ENCODE data around the gene TOP3A. TPM values are rescaled to one million over a fixed set of nuclear protein-coding genes. Genes with fewer than 3 reads are reported as not detected.

Gene TOP3A
- total RNA-seq, 1 experiment from 2014 or later: 68.7 TPM

- Histone ChIP-seq H3K27ac (ENCODE audit: insufficient read length, low read depth, low read length) (no peak overlapping the region), H2AK5ac (ENCODE audit: insufficient read length, low read length) (no peak overlapping the region), H4K20me1 (ENCODE audit: control insufficient read depth, insufficient read depth, insufficient read length) (no peaks in the 10 kb centered on the region), H3K23ac (ENCODE audit: insufficient read length, low read depth, low read length) (no peak overlapping the region), H2BK20ac (ENCODE audit: low read depth, low read length, poor library complexity, severe bottlenecking) (no peak overlapping the region), H2BK5ac (ENCODE audit: insufficient read length, low read length) (no peak overlapping the region), H3K4me1 (ENCODE audit: insufficient read depth, low read length) (no peaks in the 10 kb centered on the region), H3K56ac (ENCODE audit: insufficient read length, low read depth, low read length) (no peak overlapping the region), H4K91ac (ENCODE audit: insufficient read length, low read depth, low read length) (no peak overlapping the region), H2BK15ac (ENCODE audit: low read depth, low read length) (no peak overlapping the region), H3K79me2 (ENCODE audit: insufficient read depth, low read length) (no peaks in the 10 kb centered on the region), H3K79me1 (ENCODE audit: insufficient read depth, low read depth, low read length, poor library complexity, severe bottlenecking) (no peaks in the 10 kb centered on the region), H3K9ac (ENCODE audit: extremely low read depth, insufficient read length, low read length) (no peak overlapping the region), H4K5ac (ENCODE audit: insufficient read length, low read depth, low read length) (no peak overlapping the region), H2BK12ac (ENCODE audit: insufficient read length, low read depth, low read length) (no peak overlapping the region), H2AFZ (ENCODE audit: low read length) (no peak overlapping the region), H3K4me2 (ENCODE audit: insufficient read depth, insufficient read length, low read length) (no peak overlapping the region), H3K27me3 (ENCODE audit: insufficient read depth, low read length) (no peaks in the 10 kb centered on the region), H3K9me3 (ENCODE audit: control insufficient read depth, low read depth, low read length) (no peaks in the 10 kb centered on the region), H3K14ac (ENCODE audit: insufficient read depth, low read length) (no peak overlapping the region), H3K23me2 (ENCODE audit: insufficient read length, low read depth, low read length, poor library complexity, severe bottlenecking) (peaks cover 12% of the 10 kb centered on the region), H3K18ac (ENCODE audit: insufficient read length, low read depth, low read length) (no peak overlapping the region), H4K8ac (replicated peaks; ENCODE audit: insufficient read length, low read depth, low read length) (no peak overlapping the region), H3T11ph (ENCODE audit: low read length) (no peak overlapping the region), H3K4ac (ENCODE audit: low read depth, low read length) (no peak overlapping the region), H2BK120ac (ENCODE audit: low read depth, low read length, poor library complexity, severe bottlenecking) (no peak overlapping the region)
- TF ChIP-seq, protein P1, sequence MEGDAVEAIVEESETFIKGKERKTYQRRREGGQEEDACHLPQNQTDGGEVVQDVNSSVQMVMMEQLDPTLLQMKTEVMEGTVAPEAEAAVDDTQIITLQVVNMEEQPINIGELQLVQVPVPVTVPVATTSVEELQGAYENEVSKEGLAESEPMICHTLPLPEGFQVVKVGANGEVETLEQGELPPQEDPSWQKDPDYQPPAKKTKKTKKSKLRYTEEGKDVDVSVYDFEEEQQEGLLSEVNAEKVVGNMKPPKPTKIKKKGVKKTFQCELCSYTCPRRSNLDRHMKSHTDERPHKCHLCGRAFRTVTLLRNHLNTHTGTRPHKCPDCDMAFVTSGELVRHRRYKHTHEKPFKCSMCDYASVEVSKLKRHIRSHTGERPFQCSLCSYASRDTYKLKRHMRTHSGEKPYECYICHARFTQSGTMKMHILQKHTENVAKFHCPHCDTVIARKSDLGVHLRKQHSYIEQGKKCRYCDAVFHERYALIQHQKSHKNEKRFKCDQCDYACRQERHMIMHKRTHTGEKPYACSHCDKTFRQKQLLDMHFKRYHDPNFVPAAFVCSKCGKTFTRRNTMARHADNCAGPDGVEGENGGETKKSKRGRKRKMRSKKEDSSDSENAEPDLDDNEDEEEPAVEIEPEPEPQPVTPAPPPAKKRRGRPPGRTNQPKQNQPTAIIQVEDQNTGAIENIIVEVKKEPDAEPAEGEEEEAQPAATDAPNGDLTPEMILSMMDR (conservative IDR thresholded peaks at IDR 0.05): no peak
- peaks cover 16 to 26% of the 10 kb centered on the region in 2 experiments for H3K4me1 Mint-ChIP-seq
- no CpG with 5 or more reads among the region's 2 CpGs for WGBS (ENCODE audit: extremely low coverage, insufficient read length, low lambda C conversion rate)
- H3K27ac Mint-ChIP-seq: no peak overlapping the region
- peak overlapping the region; percentile 78 to 85; a peak in 3 of 5 replicates for H3K4me3 Mint-ChIP-seq
- H3K36me3 Mint-ChIP-seq (ENCODE audit: insufficient read depth in 1 of 3, low read depth in 3 of 3): peaks cover 4 to 17% (median 12%) of the 10 kb centered on the region in 3 experiments
- no peaks in the 10 kb centered on the region for H3K9me3 Mint-ChIP-seq
- DNase-seq: no peak
- H3K27me3 Mint-ChIP-seq (ENCODE audit: low read depth): no peaks in the 10 kb centered on the region; the same call in 1 of the 2 replicates
Observed at GRCh38 chr17:18262111-18262510, 52.7 kb downstream of the TOP3A start.
